ENCODE data around the gene SMAD1.

Gene SMAD1

GRCh38 chr4:145546175-145546915 is 64.7 kb downstream of the SMAD1 start:
- TF ChIP-seq MAX (IDR thresholded peaks at IDR 0.05; ENCODE audit: low read depth, low read length): no peak
- TF ChIP-seq CTCF (IDR thresholded peaks at IDR 0.05; ENCODE audit: low read depth, low read length): no peak
- TF ChIP-seq POLR2A (IDR thresholded peaks at IDR 0.05; ENCODE audit: extremely low read depth, insufficient read length): no peak
- TF ChIP-seq MYC (IDR thresholded peaks at IDR 0.05; ENCODE audit: low read depth, low read length): no peak
- H3K4me3 ChIP-seq (ENCODE audit: low read depth, low read length): no peak overlapping the region
- DNase-seq (ENCODE audit: low read depth): no peak

- no peak for TF ChIP-seq MAX (IDR thresholded peaks at IDR 0.05; ENCODE audit: low read depth, low read length)
- no peak for TF ChIP-seq MYC (IDR thresholded peaks at IDR 0.05; ENCODE audit: low read depth, low read length)
- no peak for TF ChIP-seq CTCF (IDR thresholded peaks at IDR 0.05; ENCODE audit: low read depth, low read length)
- TF ChIP-seq POLR2A (IDR thresholded peaks at IDR 0.05; ENCODE audit: extremely low read depth, insufficient read length): no peak
These were observed 70.0 kb downstream of the SMAD1 start for GRCh38 chr4:145551660-145552059.

GRCh38 chr4:145552181-145552822 is 70.6 kb downstream of the SMAD1 start:
- TF ChIP-seq POLR2A (IDR thresholded peaks at IDR 0.05; ENCODE audit: extremely low read depth, insufficient read length) (no peak), MYC (IDR thresholded peaks at IDR 0.05; ENCODE audit: low read depth, low read length) (no peak), CTCF (IDR thresholded peaks at IDR 0.05; ENCODE audit: low read depth, low read length) (no peak), MAX (IDR thresholded peaks at IDR 0.05; ENCODE audit: low read depth, low read length) (no peak)
- H3K4me3 ChIP-seq (ENCODE audit: low read depth, low read length): no peak overlapping the region
- no peak for DNase-seq (ENCODE audit: low read depth)

More at GRCh38 chr4:145551660-145552059, 70.0 kb downstream of the SMAD1 start:
- H3K4me3 ChIP-seq (ENCODE audit: low read depth, low read length): no peak overlapping the region
- DNase-seq (ENCODE audit: low read depth): no peak

- TF ChIP-seq MAX (IDR thresholded peaks at IDR 0.05; ENCODE audit: low read depth, low read length): no peak
- no peak for TF ChIP-seq MYC (IDR thresholded peaks at IDR 0.05; ENCODE audit: low read depth, low read length)
- no peak for TF ChIP-seq POLR2A (IDR thresholded peaks at IDR 0.05; ENCODE audit: extremely low read depth, insufficient read length)
- no peak for TF ChIP-seq CTCF (IDR thresholded peaks at IDR 0.05; ENCODE audit: low read depth, low read length)
- no peak overlapping the region for H3K4me3 ChIP-seq (ENCODE audit: low read depth, low read length)
- DNase-seq (ENCODE audit: low read depth): no peak
These were observed 71.7 kb downstream of the SMAD1 start for GRCh38 chr4:145553375-145553774.

GRCh38 chr4:145554691-145555090 is 73.0 kb downstream of the SMAD1 start:
- H3K4me3 ChIP-seq (ENCODE audit: low read depth, low read length): no peak overlapping the region
- no peak for TF ChIP-seq CTCF (IDR thresholded peaks at IDR 0.05; ENCODE audit: low read depth, low read length)
- no peak for TF ChIP-seq MYC (IDR thresholded peaks at IDR 0.05; ENCODE audit: low read depth, low read length)
- no peak for TF ChIP-seq MAX (IDR thresholded peaks at IDR 0.05; ENCODE audit: low read depth, low read length)
- DNase-seq (ENCODE audit: low read depth): no peak
